ENCODE results near the gene ABCG5.

ABCG5 gene

DNA sequence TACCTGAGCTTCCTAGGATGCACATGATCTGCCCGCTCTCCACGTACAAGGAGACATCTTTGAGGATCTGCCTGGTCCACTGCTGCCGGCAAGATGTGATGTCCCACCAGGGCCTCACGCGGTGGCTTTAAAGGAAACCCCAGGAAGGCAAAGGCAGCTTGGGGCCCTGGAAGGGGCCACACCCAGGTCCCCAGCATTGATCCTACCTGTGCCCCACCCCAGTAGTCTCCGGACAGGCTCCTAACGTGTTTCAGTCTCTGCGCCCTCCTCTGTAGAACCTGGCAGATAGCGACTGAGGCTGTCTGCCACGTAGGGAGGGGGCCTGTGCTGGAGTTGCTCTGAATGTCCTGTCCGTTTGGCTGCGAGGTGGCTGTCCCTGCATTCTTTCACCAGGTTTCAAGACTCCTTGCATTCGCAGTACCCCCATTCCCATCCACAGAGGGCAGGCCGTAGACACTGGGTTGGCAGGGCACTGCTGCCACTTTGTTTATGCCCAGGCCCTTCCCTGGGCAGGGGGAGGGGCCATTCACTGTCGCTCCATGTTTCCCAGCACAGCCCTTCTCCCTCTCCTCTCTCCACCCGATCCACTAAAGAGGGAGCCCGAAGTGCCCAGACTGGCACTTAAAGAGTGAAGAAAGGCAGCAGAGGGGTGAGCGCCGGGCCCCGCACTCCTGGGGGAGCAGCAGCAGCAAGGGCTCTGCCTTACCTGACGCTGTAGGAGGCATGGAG lies 644 bp downstream of the ABCG5 start:
- Histone ChIP-seq H3K4me1 (ENCODE audit: control insufficient read depth in 2 of 2, insufficient read depth in 1 of 2, low read depth in 1 of 2, low read length in 2 of 2) (peaks cover 0 to 9% of the 10 kb centered on the region in 2 donors), H3K4me2 (ENCODE audit: insufficient read depth, low read length, poor library complexity, severe bottlenecking) (no peak overlapping the region), H3K79me1 (ENCODE audit: low read depth, low read length) (no peaks in the 10 kb centered on the region), H2BK5ac (ENCODE audit: low read length) (no peak overlapping the region), H3K4me3 (ENCODE audit: low read length in 2 of 2) (no peak overlapping the region), H3K4ac (ENCODE audit: low read length) (no peak overlapping the region), H4K8ac (ENCODE audit: low read depth, low read length) (no peak overlapping the region), H3K9ac (ENCODE audit: low read depth, low read length, poor library complexity) (no peak overlapping the region), H3K9me3 (replicated peaks in 1 of 2; ENCODE audit: control insufficient read depth in 2 of 2, insufficient read depth in 1 of 2, low read depth in 1 of 2, low read length in 2 of 2) (no peaks in the 10 kb centered on the region), H2BK15ac (ENCODE audit: low read length) (no peak overlapping the region), H3K27ac (replicated peaks; ENCODE audit: low read length) (no peak overlapping the region), H3K14ac (ENCODE audit: low read length) (peak overlapping the region; percentile 72), H3K18ac (ENCODE audit: low read length) (peak overlapping the region; percentile 53), H3K36me3 (replicated peaks in 1 of 2; ENCODE audit: control insufficient read depth in 2 of 2, insufficient read depth in 2 of 2, low read length in 2 of 2) (no peaks in the 10 kb centered on the region), H2BK12ac (ENCODE audit: low read length) (no peak overlapping the region), H2AFZ (ENCODE audit: low read length) (no peak overlapping the region), H3K27me3 (ENCODE audit: control insufficient read depth in 3 of 3, insufficient read depth in 3 of 3, low read depth in 1 of 3, low read length in 3 of 3) (peaks cover 0 to 2% (median 0%) of the 10 kb centered on the region in 3 experiments), H4K91ac (ENCODE audit: low read depth, low read length, poor library complexity) (no peak overlapping the region), H2AK5ac (ENCODE audit: low read depth, low read length) (no peak overlapping the region), H2BK120ac (ENCODE audit: low read depth, low read length) (no peak overlapping the region), H3K23ac (ENCODE audit: low read depth, low read length, poor library complexity) (peak overlapping the region; percentile 81)
- DNase-seq (ENCODE audit: low spot score) = no peak
- no CpG with 5 or more reads among the region's 21 CpGs for WGBS, 2 donors (ENCODE audit: extremely low coverage in 2 of 2, insufficient read length in 2 of 2, insufficient replicate concordance in 1 of 2)

DNA sequence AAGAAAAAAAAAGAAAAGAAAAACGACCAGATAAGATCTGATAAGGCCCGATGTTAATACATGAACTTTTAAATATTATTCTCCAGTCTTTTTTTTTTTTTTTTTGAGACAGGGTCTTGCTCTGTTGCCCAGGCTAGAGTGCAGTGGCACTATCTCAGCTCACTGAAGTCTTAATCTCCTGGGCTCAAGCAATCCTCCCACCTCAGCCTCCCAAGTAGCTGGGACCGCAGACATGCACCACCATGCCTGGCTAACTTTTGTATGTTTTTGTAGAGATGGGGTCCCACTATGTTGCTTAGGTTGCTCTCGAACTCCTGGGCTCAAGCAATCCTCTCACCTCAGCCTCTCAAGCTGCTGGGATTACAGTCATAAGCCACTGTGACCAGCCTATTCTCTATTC lies 1.6 kb downstream of the ABCG5 start:
- no peak overlapping the region for H4K8ac ChIP-seq (ENCODE audit: low read depth, low read length)
- no peaks in the 10 kb centered on the region for H3K27me3 ChIP-seq (ENCODE audit: control insufficient read depth in 3 of 3, insufficient read depth in 3 of 3, low read depth in 1 of 3, low read length in 3 of 3)
- no peak overlapping the region for H2BK120ac ChIP-seq (ENCODE audit: low read depth, low read length)
- no peak overlapping the region for H3K27ac ChIP-seq (replicated peaks; ENCODE audit: low read length)
- no peak for DNase-seq (ENCODE audit: low spot score)
- no peak overlapping the region for H3K4me2 ChIP-seq (ENCODE audit: insufficient read depth, low read length, poor library complexity, severe bottlenecking)
- no peak overlapping the region for H2AFZ ChIP-seq (ENCODE audit: low read length)
- no peak overlapping the region for H2BK12ac ChIP-seq (ENCODE audit: low read length)
- no CpG with 5 or more reads among the region's 4 CpGs for WGBS, 2 donors (ENCODE audit: extremely low coverage in 2 of 2, insufficient read length in 2 of 2, insufficient replicate concordance in 1 of 2)
- no peak overlapping the region for H3K4me3 ChIP-seq (ENCODE audit: low read length in 2 of 2)
- H3K14ac ChIP-seq (ENCODE audit: low read length) = no peak overlapping the region
- no peak overlapping the region for H3K4ac ChIP-seq (ENCODE audit: low read length)
- no peak overlapping the region for H3K23ac ChIP-seq (ENCODE audit: low read depth, low read length, poor library complexity)
- H3K18ac ChIP-seq (ENCODE audit: low read length) = no peak overlapping the region
- H3K9ac ChIP-seq (ENCODE audit: low read depth, low read length, poor library complexity) = no peak overlapping the region
- no peaks in the 10 kb centered on the region for H3K36me3 ChIP-seq (replicated peaks in 1 of 2; ENCODE audit: control insufficient read depth in 2 of 2, insufficient read depth in 2 of 2, low read length in 2 of 2)
- H3K9me3 ChIP-seq (replicated peaks in 1 of 2; ENCODE audit: control insufficient read depth in 2 of 2, insufficient read depth in 1 of 2, low read depth in 1 of 2, low read length in 2 of 2) = no peaks in the 10 kb centered on the region
- no peak overlapping the region for H2BK5ac ChIP-seq (ENCODE audit: low read length)
- H3K4me1 ChIP-seq (ENCODE audit: control insufficient read depth in 2 of 2, insufficient read depth in 1 of 2, low read depth in 1 of 2, low read length in 2 of 2) = peaks cover 0 to 9% of the 10 kb centered on the region in 2 donors
- no peak overlapping the region for H2AK5ac ChIP-seq (ENCODE audit: low read depth, low read length)
- H4K91ac ChIP-seq (ENCODE audit: low read depth, low read length, poor library complexity) = no peak overlapping the region
- peaks cover 1% of the 10 kb centered on the region for H3K79me1 ChIP-seq (ENCODE audit: low read depth, low read length)
- H2BK15ac ChIP-seq (ENCODE audit: low read length) = no peak overlapping the region

DNA sequence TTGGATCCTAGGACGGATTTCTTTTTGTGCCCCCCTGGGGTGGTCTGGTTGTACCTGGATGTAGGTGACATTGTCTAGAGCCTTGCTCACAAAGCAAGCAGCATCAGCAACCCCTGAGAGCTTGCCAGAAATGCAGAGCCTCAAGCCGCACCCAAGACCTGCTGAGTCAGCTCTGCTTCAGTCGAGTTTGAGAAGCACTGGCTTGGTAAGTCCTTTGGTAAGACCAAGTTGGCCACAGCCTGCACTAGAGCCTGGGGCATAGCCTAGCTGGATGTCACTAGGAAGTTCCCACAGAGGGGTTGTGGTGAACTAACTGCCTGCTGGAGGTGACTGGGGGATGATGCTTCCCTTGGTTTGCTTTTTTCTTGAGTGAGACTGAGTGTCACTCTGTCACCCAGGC lies 6.2 kb downstream of the ABCG5 start:
- no peak overlapping the region for H4K91ac ChIP-seq (ENCODE audit: low read depth, low read length, poor library complexity)
- no peak overlapping the region for H3K27ac ChIP-seq (replicated peaks; ENCODE audit: low read length)
- no peak for DNase-seq (ENCODE audit: low spot score)
- H3K14ac ChIP-seq (ENCODE audit: low read length) = no peak overlapping the region
- H3K4me1 ChIP-seq (ENCODE audit: control insufficient read depth in 2 of 2, insufficient read depth in 1 of 2, low read depth in 1 of 2, low read length in 2 of 2) = no peaks in the 10 kb centered on the region
- H3K4me3 ChIP-seq (ENCODE audit: low read length in 2 of 2) = no peak overlapping the region
- no peaks in the 10 kb centered on the region for H3K36me3 ChIP-seq (replicated peaks in 1 of 2; ENCODE audit: control insufficient read depth in 2 of 2, insufficient read depth in 2 of 2, low read length in 2 of 2)
- H2BK15ac ChIP-seq (ENCODE audit: low read length) = no peak overlapping the region
- H3K9me3 ChIP-seq (replicated peaks in 1 of 2; ENCODE audit: control insufficient read depth in 2 of 2, insufficient read depth in 1 of 2, low read depth in 1 of 2, low read length in 2 of 2) = no peaks in the 10 kb centered on the region
- no peak overlapping the region for H2AK5ac ChIP-seq (ENCODE audit: low read depth, low read length)
- no peak overlapping the region for H3K4me2 ChIP-seq (ENCODE audit: insufficient read depth, low read length, poor library complexity, severe bottlenecking)
- H3K18ac ChIP-seq (ENCODE audit: low read length) = no peak overlapping the region
- H2AFZ ChIP-seq (ENCODE audit: low read length) = peak overlapping the region; percentile 68
- H3K9ac ChIP-seq (ENCODE audit: low read depth, low read length, poor library complexity) = no peak overlapping the region
- no peak overlapping the region for H3K4ac ChIP-seq (ENCODE audit: low read length)
- no peak overlapping the region for H3K23ac ChIP-seq (ENCODE audit: low read depth, low read length, poor library complexity)
- H4K8ac ChIP-seq (ENCODE audit: low read depth, low read length) = no peak overlapping the region
- no peak overlapping the region for H2BK12ac ChIP-seq (ENCODE audit: low read length)
- no CpG with 5 or more reads among the region's 3 CpGs for WGBS, 2 donors (ENCODE audit: extremely low coverage in 2 of 2, insufficient read length in 2 of 2, insufficient replicate concordance in 1 of 2)
- peaks cover 2% of the 10 kb centered on the region for H3K79me1 ChIP-seq (ENCODE audit: low read depth, low read length)
- H3K27me3 ChIP-seq (ENCODE audit: control insufficient read depth in 3 of 3, insufficient read depth in 3 of 3, low read depth in 1 of 3, low read length in 3 of 3) = peaks cover 0 to 8% (median 0%) of the 10 kb centered on the region in 3 experiments
- H2BK120ac ChIP-seq (ENCODE audit: low read depth, low read length) = no peak overlapping the region
- H2BK5ac ChIP-seq (ENCODE audit: low read length) = no peak overlapping the region

DNA sequence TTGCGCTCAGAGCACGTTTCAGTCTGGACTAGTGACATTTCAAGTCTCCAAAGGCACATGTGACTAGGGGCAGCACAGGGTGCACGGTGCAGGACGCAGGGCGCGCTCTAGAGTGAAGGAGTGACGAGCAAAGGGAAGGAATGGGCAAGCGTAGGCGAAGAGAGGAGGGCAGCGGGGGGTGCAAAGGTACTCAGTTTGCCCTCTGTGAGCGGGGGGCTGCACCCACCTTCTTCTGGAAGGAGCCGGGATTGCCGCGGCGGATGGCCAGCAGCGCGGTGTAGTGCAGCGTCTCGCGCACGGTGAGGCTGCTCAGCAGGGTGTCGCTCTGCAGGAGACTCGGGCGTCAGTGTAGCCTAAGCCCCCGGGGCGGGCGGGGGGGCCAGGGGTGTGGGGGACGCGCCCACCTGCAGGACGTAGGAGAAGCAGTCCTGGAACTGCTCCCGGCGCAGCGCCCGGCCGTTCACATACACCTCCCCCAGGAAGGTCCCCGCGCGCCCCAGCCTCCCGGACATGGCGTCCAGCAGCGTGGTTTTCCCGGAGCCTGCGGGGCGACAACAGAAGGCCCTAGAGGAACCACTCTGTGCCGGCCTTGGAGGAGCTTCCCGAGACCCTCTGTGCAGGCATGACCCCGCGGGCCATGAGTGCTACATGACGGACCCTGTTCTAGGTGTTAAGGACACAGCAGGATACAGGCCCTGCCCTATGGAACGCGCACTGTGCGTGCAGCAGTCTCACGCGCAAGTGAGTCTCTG lies 6.9 kb downstream of the ABCG5 start:
- Histone ChIP-seq H2AFZ (ENCODE audit: low read length) (peak overlapping the region; percentile 68), H3K79me1 (ENCODE audit: low read depth, low read length) (peaks cover 2% of the 10 kb centered on the region), H4K91ac (ENCODE audit: low read depth, low read length, poor library complexity) (no peak overlapping the region), H4K8ac (ENCODE audit: low read depth, low read length) (no peak overlapping the region), H3K23ac (ENCODE audit: low read depth, low read length, poor library complexity) (no peak overlapping the region), H2BK15ac (ENCODE audit: low read length) (no peak overlapping the region), H2AK5ac (ENCODE audit: low read depth, low read length) (no peak overlapping the region), H2BK120ac (ENCODE audit: low read depth, low read length) (no peak overlapping the region), H3K4me2 (ENCODE audit: insufficient read depth, low read length, poor library complexity, severe bottlenecking) (peak overlapping the region; percentile 18), H3K9ac (ENCODE audit: low read depth, low read length, poor library complexity) (peak overlapping the region; percentile 4), H3K4me3 (ENCODE audit: low read length in 2 of 2) (peak overlapping the region in 1 of 2 donors; percentile 43), H3K36me3 (replicated peaks in 1 of 2; ENCODE audit: control insufficient read depth in 2 of 2, insufficient read depth in 2 of 2, low read length in 2 of 2) (no peaks in the 10 kb centered on the region), H3K27ac (replicated peaks; ENCODE audit: low read length) (no peak overlapping the region), H3K14ac (ENCODE audit: low read length) (peak overlapping the region; percentile 21), H3K27me3 (ENCODE audit: control insufficient read depth in 3 of 3, insufficient read depth in 3 of 3, low read depth in 1 of 3, low read length in 3 of 3) (peaks cover 0 to 8% (median 0%) of the 10 kb centered on the region in 3 experiments), H3K9me3 (replicated peaks in 1 of 2; ENCODE audit: control insufficient read depth in 2 of 2, insufficient read depth in 1 of 2, low read depth in 1 of 2, low read length in 2 of 2) (no peaks in the 10 kb centered on the region), H3K4ac (ENCODE audit: low read length) (peak overlapping the region; percentile 66), H3K4me1 (ENCODE audit: control insufficient read depth in 2 of 2, insufficient read depth in 1 of 2, low read depth in 1 of 2, low read length in 2 of 2) (no peaks in the 10 kb centered on the region), H2BK5ac (ENCODE audit: low read length) (no peak overlapping the region), H3K18ac (ENCODE audit: low read length) (peak overlapping the region; percentile 64), H2BK12ac (ENCODE audit: low read length) (peak overlapping the region; percentile 84)
- no peak for DNase-seq (ENCODE audit: low spot score)
- WGBS, 2 donors (ENCODE audit: extremely low coverage in 2 of 2, insufficient read length in 2 of 2, insufficient replicate concordance in 1 of 2) = no CpG with 5 or more reads among the region's 54 CpGs

Data from neuronal stem cell (in vitro differentiated cells).